ENCODE measurements around the gene TRERF1. TPM values are rescaled to one million over a fixed set of nuclear protein-coding genes. Genes with fewer than 3 reads are reported as not detected.

The TRERF1 gene
- total RNA-seq, 4 donors from 2014 or later: 14.7 to 22.0 (median 19.0) TPM

GRCh38 chr6:42427871-42428270 lies 23.9 kb downstream of the TRERF1 start:
- Histone ChIP-seq H3K36me3 (peaks cover 3% of the 10 kb centered on the region), H3K27me3 (no peaks in the 10 kb centered on the region), H3K27ac (no peak overlapping the region), H3K4me3 (no peak overlapping the region), H3K9me3 (no peaks in the 10 kb centered on the region), H3K4me1 (peaks cover 26% of the 10 kb centered on the region)
- no peak for TF ChIP-seq EP300 (IDR thresholded peaks at IDR 0.05)
- no peak for TF ChIP-seq POLR2AphosphoS5 (IDR thresholded peaks at IDR 0.05)
- no peak for TF ChIP-seq POLR2A (IDR thresholded peaks at IDR 0.05)
- TF ChIP-seq CTCF (IDR thresholded peaks at IDR 0.05): no peak
- 75% methylated on average over 2 of the region's 2 CpGs for WGBS
- no peak for DNase-seq (ENCODE audit: low spot score in 2 of 2)

GRCh38 chr6:42426191-42426590 lies 25.5 kb downstream of the TRERF1 start:
- no peak for DNase-seq (ENCODE audit: low spot score in 2 of 2)
- no peaks in the 10 kb centered on the region for H3K9me3 ChIP-seq
- H3K36me3 ChIP-seq: no peaks in the 10 kb centered on the region
- no peaks in the 10 kb centered on the region for H3K27me3 ChIP-seq
- no peak overlapping the region for H3K27ac ChIP-seq
- H3K4me3 ChIP-seq: no peak overlapping the region
- peaks cover 26% of the 10 kb centered on the region for H3K4me1 ChIP-seq
- TF ChIP-seq POLR2A (IDR thresholded peaks at IDR 0.05) (no peak), CTCF (IDR thresholded peaks at IDR 0.05) (no peak), EP300 (IDR thresholded peaks at IDR 0.05) (no peak), POLR2AphosphoS5 (IDR thresholded peaks at IDR 0.05) (no peak)
- 96% methylated on average over 2 of the region's 2 CpGs for WGBS

- no peak for DNase-seq (ENCODE audit: low spot score in 2 of 2)
- no peaks in the 10 kb centered on the region for H3K27me3 ChIP-seq
- no peaks in the 10 kb centered on the region for H3K9me3 ChIP-seq
- H3K36me3 ChIP-seq: no peaks in the 10 kb centered on the region
- no peak overlapping the region for H3K4me3 ChIP-seq
- WGBS: 66% methylated on average over 4 of the region's 4 CpGs
- no peak overlapping the region for H3K27ac ChIP-seq
- TF ChIP-seq POLR2A (IDR thresholded peaks at IDR 0.05): no peak
- TF ChIP-seq POLR2AphosphoS5 (IDR thresholded peaks at IDR 0.05): no peak
- no peak for TF ChIP-seq CTCF (IDR thresholded peaks at IDR 0.05)
- TF ChIP-seq EP300 (IDR thresholded peaks at IDR 0.05): no peak
- peaks cover 26% of the 10 kb centered on the region for H3K4me1 ChIP-seq
These were observed 26.7 kb downstream of the TRERF1 start for GRCh38 chr6:42424906-42425474.

GRCh38 chr6:42423244-42423643 lies 28.5 kb downstream of the TRERF1 start:
- H3K9me3 ChIP-seq: no peaks in the 10 kb centered on the region
- no peak for DNase-seq (ENCODE audit: low spot score in 2 of 2)
- TF ChIP-seq EP300 (IDR thresholded peaks at IDR 0.05): no peak
- TF ChIP-seq POLR2AphosphoS5 (IDR thresholded peaks at IDR 0.05): no peak
- no peak for TF ChIP-seq CTCF (IDR thresholded peaks at IDR 0.05)
- no peak for TF ChIP-seq POLR2A (IDR thresholded peaks at IDR 0.05)
- H3K4me3 ChIP-seq: no peak overlapping the region
- no peaks in the 10 kb centered on the region for H3K27me3 ChIP-seq
- 85% methylated on average over 8 of the region's 8 CpGs for WGBS
- H3K27ac ChIP-seq: no peak overlapping the region
- H3K4me1 ChIP-seq: peaks cover 10% of the 10 kb centered on the region
- H3K36me3 ChIP-seq: no peaks in the 10 kb centered on the region

GRCh38 chr6:42420741-42421140 lies 31.0 kb downstream of the TRERF1 start:
- no peak overlapping the region for H3K4me3 ChIP-seq
- WGBS: 90% methylated on average over 3 of the region's 3 CpGs
- H3K36me3 ChIP-seq: no peaks in the 10 kb centered on the region
- no peak for DNase-seq (ENCODE audit: low spot score in 2 of 2)
- H3K27me3 ChIP-seq: no peaks in the 10 kb centered on the region
- H3K4me1 ChIP-seq: peaks cover 13% of the 10 kb centered on the region
- no peak for TF ChIP-seq POLR2AphosphoS5 (IDR thresholded peaks at IDR 0.05)
- TF ChIP-seq POLR2A (IDR thresholded peaks at IDR 0.05): no peak
- TF ChIP-seq EP300 (IDR thresholded peaks at IDR 0.05): no peak
- no peak for TF ChIP-seq CTCF (IDR thresholded peaks at IDR 0.05)
- no peak overlapping the region for H3K27ac ChIP-seq
- H3K9me3 ChIP-seq: no peaks in the 10 kb centered on the region

All from suprapubic skin (tissue), 4 donors.